ENCODE data around the gene COX10. TPM values are rescaled to one million over a fixed set of nuclear protein-coding genes. Genes with fewer than 3 reads are reported as not detected.
A peak's percentile ranks its signal among the peaks of the same experiment; 100 is the strongest.

The COX10 gene
- polyA plus RNA-seq, 1 experiment, result 12.9 TPM

DNA sequence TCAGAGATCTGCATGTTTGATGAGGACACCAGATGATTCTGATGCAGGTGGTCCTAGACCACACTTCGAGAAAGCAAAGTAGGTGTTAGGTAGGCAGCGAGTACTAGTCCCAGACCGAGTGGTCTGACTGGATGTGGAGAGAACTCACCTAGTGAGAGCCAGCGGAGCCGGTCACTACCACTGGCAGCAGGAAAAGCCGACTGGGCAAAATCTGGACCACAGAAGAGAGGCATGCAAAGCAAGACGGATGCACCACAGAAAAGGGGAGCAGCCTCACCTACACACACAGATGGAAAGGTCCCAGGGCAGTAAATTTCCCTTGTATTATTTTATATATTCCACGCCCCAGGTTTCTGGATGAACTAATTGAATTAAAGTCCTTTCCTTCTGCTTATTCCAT, 13.5 kb downstream of the COX10 start:
- no peak for DNase-seq (ENCODE audit: low read depth, low spot score)
- H3K4me3 ChIP-seq (ENCODE audit: low read depth, low read length), result no peak overlapping the region
- no peaks in the 10 kb centered on the region for H3K27me3 ChIP-seq (ENCODE audit: control insufficient read depth, insufficient read depth, low read length)
- H3K27ac ChIP-seq (ENCODE audit: low read depth, low read length), result no peak overlapping the region
- ChIA-PET CTCF (no interaction called here), POLR2A (no interaction called here)
- H3K9me3 ChIP-seq (ENCODE audit: control insufficient read depth, insufficient read depth, low read length), result no peaks in the 10 kb centered on the region
- TF ChIP-seq, protein P1, sequence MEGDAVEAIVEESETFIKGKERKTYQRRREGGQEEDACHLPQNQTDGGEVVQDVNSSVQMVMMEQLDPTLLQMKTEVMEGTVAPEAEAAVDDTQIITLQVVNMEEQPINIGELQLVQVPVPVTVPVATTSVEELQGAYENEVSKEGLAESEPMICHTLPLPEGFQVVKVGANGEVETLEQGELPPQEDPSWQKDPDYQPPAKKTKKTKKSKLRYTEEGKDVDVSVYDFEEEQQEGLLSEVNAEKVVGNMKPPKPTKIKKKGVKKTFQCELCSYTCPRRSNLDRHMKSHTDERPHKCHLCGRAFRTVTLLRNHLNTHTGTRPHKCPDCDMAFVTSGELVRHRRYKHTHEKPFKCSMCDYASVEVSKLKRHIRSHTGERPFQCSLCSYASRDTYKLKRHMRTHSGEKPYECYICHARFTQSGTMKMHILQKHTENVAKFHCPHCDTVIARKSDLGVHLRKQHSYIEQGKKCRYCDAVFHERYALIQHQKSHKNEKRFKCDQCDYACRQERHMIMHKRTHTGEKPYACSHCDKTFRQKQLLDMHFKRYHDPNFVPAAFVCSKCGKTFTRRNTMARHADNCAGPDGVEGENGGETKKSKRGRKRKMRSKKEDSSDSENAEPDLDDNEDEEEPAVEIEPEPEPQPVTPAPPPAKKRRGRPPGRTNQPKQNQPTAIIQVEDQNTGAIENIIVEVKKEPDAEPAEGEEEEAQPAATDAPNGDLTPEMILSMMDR (IDR thresholded peaks at IDR 0.05; ENCODE audit: low read depth, low read length), result no peak

DNA sequence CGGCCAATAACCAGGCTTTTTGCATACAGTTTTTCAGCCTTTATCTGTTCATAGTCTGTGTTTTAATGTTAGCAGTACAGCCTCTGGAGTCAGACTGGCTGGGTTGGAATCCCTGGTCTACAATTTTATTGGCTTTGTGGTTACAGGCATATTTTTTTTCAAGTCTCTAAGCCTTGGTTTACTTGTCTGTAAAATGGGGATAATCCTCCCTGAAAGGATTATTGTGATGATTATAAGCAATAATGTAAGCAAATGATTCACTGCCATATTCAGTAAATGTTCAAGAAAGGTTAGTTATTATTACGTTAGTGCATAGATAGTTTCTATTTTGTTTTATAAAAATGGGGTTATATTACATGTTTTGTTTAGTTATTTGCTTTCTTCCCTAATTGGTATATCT, 15.7 kb downstream of the COX10 start:
- TF ChIP-seq, protein P1 (IDR thresholded peaks at IDR 0.05; ENCODE audit: low read depth, low read length), result no peak
- Histone ChIP-seq H3K27ac (ENCODE audit: low read depth, low read length) (no peak overlapping the region), H3K9me3 (ENCODE audit: control insufficient read depth, insufficient read depth, low read length) (no peaks in the 10 kb centered on the region), H3K4me3 (ENCODE audit: low read depth, low read length) (no peak overlapping the region), H3K27me3 (ENCODE audit: control insufficient read depth, insufficient read depth, low read length) (no peaks in the 10 kb centered on the region)
- POLR2A ChIA-PET, result no interaction called here
- no peak for DNase-seq (ENCODE audit: low read depth, low spot score)
- CTCF ChIA-PET, result no interaction called here

DNA sequence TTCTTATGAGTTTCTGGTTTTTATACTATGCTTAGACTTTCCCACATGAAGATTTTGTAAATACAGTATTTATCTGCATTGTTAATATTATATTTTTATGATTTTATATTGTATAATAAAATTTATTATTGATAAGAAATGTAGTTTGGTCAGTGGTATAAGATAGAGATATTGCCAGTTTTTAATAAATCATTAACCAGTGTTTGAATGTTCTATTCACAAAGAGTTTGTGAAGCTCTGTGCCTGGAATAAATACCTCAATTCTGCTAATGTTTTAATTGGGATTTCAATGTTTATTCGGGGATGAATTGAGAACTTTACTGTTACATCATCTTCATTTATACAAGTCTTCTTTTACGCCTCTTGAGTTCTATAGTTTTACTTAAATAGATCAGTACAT, 16.9 kb downstream of the COX10 start:
- Histone ChIP-seq H3K27me3 (ENCODE audit: control insufficient read depth, insufficient read depth, low read length) (no peaks in the 10 kb centered on the region), H3K9me3 (ENCODE audit: control insufficient read depth, insufficient read depth, low read length) (no peaks in the 10 kb centered on the region), H3K4me3 (ENCODE audit: low read depth, low read length) (no peak overlapping the region), H3K27ac (ENCODE audit: low read depth, low read length) (no peak overlapping the region)
- POLR2A ChIA-PET, result no interaction called here
- DNase-seq (ENCODE audit: low read depth, low spot score), result no peak
- CTCF ChIA-PET, result no interaction called here
- TF ChIP-seq, protein P1 (IDR thresholded peaks at IDR 0.05; ENCODE audit: low read depth, low read length), result no peak

DNA sequence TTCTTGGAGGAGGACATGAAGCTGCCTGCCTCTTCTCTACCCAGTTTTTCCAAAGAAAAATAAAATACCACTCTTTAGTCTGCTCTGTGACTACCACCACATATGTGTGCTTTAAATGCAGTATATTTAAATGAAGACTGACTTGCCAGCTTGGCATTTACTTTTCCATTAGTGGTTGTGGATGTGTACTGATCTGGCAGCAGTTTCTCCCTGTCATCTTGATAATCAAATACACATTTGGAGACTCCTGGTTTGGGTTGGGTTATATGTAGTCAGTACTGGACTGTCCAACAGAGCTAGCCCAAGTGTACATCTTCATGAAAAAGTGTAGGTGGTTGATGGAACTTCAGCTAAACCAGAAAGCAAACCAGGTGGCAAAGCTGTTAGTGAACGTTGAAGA, 19.9 kb downstream of the COX10 start:
- Histone ChIP-seq H3K27me3 (ENCODE audit: control insufficient read depth, insufficient read depth, low read length) (no peaks in the 10 kb centered on the region), H3K4me3 (ENCODE audit: low read depth, low read length) (no peak overlapping the region), H3K9me3 (ENCODE audit: control insufficient read depth, insufficient read depth, low read length) (no peaks in the 10 kb centered on the region), H3K27ac (ENCODE audit: low read depth, low read length) (no peak overlapping the region)
- ChIA-PET POLR2A (no interaction called here), CTCF (interaction anchor here (1.9 kb wide), 1 partner anchor 495 kb away, joined by 6 read pairs; no protein-coding TSS in a partner anchor)
- no peak for DNase-seq (ENCODE audit: low read depth, low spot score)
- TF ChIP-seq, protein P1 (IDR thresholded peaks at IDR 0.05; ENCODE audit: low read depth, low read length), result no peak

DNA sequence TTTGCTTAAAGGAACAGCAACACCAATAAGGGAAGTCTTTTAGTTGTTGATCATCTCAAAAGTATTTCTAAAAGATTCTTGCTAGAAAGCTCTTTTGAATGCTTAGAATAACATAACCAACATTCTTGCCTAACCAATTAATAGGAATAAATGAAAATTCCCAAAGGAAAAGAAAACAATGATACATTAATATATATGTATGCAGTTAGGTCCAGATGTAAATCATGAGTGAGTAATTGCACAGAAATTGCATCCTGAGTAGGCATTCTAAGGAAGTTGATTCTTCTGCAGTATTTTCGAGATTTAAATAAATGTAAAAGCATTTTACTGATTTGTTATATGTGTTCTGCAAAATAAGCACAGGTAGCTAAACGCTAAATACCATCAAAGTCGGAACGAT, 22.1 kb downstream of the COX10 start:
- Histone ChIP-seq H3K27me3 (ENCODE audit: control insufficient read depth, insufficient read depth, low read length) (no peaks in the 10 kb centered on the region), H3K4me3 (ENCODE audit: low read depth, low read length) (no peak overlapping the region), H3K27ac (ENCODE audit: low read depth, low read length) (no peak overlapping the region), H3K9me3 (ENCODE audit: control insufficient read depth, insufficient read depth, low read length) (no peaks in the 10 kb centered on the region)
- TF ChIP-seq, protein P1 (IDR thresholded peaks at IDR 0.05; ENCODE audit: low read depth, low read length), result no peak
- CTCF ChIA-PET, result interaction anchor here (1.0 to 1.6 kb wide), 3 partner anchors 497 to 1080 kb away, joined by 3 to 4 read pairs (median 4); no protein-coding TSS in a partner anchor
- peak; percentile 4 for DNase-seq (ENCODE audit: low read depth, low spot score)
- POLR2A ChIA-PET, result interaction anchor here (1.3 kb wide), 1 partner anchor 210 kb away, joined by 3 read pairs; the partner anchor contains the start of gene HS3ST3B1
